Amygdala (tissue), 56 donors: ENCODE measurements around the gene PRDM2.

Experiments
- DNase-seq, 56 donors: peaks; one replicate each; lab custom pipeline; 2025; lab: John Stamatoyannopoulos, UW

PRDM2 gene

DNA sequence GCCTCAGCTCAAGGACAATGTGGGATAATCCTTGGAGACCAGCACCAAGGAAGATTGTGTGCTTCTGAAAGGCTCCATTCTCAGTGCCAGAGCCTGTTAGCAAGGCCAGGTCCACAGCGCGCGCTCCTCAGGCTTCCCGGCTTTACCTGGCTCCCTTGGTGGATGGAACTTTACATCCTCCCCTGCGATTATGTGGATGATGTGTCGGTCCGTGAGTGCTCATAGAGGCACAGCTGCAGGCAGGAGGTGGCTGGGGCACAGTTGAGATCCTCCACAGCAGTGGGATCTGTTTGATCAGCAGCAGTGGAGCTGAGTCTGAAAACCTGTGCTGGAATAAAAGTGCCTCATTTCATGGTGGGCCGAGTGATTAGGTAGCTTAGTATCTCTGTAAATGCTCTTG lies 62.7 kb downstream of the PRDM2 start:
- DNase-seq: peak in 2 of 56 donors; percentile 12 to 15

DNA sequence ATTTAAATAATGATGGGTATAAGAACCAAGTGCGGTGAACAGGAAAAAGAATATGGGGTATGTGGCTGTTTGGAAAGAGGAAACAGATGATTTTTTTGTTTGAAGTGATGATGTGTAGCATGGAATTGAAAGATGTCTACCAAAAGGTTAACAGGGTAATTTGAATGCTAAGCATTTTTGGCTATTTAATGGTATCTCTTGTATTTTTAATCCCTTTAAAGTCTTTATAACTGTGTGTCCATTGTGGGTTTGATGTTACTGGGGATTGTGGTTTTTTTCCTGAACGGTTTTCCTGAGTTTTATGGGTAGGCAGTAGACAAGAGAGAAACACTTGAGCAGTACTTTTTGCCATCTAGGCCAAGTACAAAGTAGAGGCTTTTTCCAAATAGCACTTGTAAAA lies 63.2 kb downstream of the PRDM2 start:
- DNase-seq: no peak

DNA sequence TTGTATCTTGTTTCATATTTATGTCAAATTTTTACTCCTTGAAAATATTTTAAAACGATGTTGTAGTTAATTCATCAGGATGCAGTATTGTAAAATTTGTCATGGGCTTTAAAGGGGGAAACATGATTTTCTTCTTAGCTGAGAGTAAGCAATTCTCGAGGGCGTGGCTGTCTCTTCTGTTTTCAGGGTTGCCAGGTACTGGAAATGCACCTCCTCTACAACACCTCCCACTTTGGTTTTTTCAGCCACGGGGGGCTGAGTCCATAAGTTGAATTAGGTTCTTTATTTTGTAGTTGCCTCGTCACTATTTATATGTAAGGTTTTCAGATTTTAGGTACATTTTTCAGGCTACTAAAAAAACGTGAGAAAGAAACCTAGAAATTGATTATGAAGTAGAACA lies 64.0 kb downstream of the PRDM2 start:
- DNase-seq: no peak

DNA sequence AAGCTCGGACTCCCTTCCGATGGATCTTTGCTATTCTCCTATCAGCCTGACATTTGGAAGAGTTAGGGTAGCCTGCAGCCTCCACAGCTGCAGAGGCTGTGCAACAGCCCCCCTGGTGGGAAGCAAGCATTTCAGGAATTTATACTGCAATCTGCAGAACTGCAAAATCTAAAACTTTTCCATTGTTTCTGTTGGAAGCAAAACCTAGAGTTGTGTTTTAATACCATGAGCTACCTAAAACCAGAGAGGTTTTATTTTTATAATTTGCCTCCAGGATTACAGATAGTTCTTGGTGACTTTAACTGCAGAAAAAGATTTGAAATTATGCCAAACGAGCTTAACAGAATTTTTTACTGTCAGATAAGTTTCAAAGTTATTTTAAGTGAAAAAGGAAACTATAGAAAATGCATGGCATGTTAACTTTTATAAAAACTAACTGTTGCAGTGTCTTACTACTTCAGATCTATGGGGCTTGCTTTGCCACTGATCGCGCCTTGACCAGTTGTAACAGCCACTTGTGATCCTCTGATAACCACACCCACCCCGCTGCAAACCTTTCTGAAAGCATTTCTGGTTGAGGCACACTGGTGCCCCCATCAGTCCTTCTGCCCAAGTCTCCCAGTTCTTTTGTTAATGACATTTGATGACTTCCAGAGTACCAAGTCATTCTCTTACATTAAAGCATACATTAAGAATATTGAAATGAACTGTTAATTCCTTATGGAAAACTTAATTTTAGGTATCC lies 64.8 kb downstream of the PRDM2 start:
- DNase-seq: no peak

DNA sequence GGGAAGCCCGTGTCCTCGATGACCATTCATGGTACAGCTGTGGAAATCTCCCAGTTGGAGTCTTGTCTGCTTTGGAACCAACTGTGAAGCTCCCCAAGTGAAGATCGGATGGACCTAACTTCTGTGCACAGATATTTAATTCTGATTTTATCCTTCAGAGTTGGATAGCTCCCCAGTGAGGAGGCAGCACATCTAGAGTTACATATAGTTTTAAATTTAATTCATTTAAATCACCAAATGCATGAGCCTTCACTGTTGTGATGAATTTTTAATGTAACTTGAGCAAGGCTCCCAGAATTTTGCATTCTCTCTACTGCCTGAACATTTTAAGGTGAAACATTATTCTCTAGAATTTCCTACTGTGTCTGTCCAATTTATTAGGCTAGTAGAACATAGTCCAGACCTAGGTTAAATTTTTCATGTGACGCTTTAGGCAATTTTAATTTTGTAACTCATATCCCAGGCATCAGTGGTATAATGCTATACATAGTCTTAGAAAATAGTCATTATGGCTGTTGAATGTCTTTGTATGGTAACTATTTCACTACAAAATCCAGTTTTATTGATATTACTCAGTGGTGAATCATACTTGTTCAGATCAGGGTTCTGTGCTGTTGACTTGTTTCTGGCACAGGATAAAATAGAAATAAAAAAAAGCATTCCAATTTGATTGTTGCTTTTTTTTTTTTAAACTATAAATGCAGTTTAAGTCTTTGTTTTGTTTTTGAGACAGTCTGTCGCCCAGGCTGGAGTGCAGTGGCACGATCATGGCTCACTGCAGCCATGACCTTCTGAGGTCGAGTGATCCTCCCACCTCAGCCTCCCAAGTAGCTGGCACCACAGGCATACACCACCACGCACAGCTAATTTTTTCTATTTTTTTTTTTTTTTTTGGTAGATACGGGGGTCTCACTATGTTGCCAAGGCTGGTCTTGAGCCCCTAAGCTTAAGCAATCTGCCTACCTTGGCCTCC lies 66.9 kb downstream of the PRDM2 start:
- no peak for DNase-seq

DNA sequence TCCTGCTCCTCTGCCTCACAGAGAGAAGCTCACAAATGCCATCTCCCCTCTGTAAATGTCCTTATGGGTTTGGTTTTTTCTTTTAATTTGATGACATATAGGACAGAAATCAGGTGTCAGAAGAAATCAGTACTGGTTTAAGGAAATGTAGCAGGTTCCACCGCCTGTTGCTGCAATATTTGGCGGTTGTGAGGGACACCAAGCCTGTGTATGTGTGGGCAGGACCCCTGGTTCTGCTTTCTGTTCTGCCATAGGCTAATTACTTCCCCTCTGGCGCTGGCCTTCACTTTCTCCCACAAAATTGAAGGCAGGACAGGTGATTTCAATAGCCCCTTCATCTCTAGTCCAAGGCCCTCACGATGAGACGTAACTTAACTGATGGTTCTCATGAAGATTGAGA lies 69.2 kb downstream of the PRDM2 start:
- no peak for DNase-seq

DNA sequence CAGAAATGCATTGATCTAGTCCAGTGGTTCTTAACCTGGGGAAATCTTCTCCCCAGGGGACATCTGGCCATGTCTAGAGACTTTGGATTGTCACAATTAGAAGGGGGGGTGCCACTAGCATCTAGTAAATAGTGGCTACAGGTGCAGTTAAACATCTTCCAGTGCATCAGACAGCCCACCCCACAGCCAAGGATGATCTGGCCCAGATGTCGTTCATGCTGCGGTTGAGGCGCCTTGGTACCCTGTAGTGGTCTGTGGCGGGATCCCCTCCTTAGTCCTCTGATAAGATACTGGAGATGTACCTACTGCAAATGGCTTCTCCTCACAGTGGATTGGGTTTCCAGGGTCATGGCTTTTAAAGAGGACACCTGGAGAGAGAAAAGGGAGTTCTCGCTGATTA lies 69.8 kb downstream of the PRDM2 start:
- no peak for DNase-seq

DNA sequence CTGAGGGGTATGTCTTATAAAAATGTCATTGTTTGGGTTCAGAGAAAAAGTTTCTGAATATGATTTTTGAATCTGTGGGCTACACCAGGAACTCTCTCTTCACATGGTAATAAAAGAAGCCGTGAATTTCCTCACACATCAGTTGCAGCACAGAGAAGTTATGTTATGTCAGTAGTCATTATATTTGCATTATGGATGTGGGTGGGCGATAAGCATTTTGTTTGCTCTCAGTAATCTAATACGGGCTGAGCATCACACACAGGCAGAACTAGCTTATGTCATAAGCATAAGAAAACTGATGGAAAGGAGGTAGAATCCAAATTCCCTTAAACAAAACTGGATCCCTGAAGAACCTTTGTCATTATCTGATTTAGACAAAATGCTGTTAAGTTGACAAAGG lies 70.8 kb downstream of the PRDM2 start:
- no peak for DNase-seq

DNA sequence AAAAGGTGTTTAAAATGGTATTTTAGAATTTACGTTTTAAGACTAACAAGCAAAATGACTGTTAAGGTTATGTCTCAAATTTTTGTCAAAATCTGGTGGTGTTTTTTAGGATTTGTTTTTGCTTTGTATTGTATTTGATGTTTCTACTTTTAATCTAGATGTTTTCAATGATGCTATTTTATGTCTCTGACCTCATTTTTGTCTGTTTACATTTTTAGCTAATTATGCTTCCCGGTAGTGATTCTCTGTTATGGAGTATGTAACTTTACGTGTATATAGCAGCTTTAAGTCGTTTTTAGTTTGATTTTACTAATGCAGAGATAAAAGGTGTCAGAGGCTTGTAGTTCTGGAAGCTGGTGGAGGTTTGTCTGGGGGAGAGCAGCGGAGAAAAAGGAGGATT lies 71.8 kb downstream of the PRDM2 start:
- DNase-seq: no peak

DNA sequence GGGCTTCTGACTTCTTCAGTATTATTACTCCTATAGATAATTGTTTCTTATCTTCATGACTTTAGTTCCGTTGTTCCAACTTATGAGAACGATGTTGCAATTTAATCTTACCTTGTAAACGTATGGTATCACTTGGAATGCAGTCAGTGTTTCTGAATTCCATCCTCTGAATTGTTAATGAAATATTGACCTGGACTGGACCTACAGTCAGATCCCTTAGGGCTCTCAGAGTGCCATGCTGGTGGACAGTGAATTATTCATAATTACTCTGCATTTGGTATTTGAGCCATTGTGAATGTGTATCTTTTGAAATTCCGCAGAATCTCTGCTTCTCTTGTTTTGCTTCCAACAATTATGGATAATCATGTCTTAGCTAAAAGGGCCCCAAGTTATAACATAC lies 72.3 kb downstream of the PRDM2 start:
- DNase-seq: no peak

DNA sequence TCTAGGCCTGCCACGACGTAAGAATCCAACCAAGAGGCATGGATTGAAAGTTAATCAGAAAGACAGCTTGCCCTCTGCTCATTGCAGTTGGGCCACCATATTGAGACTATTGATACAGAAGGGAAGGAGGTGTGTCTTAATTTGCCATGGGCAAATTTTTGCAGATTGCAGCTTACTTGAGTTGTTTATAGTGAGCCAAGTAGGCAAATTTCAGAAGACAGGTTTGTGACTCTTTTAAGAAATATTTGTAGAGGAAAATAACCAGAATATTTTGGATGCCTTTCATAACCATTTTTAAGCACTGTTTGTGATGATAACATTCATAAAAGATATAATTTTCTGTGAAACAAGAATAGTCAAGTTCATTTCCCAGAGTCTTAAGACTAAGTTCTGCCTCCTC lies 74.1 kb downstream of the PRDM2 start:
- no peak for DNase-seq

DNA sequence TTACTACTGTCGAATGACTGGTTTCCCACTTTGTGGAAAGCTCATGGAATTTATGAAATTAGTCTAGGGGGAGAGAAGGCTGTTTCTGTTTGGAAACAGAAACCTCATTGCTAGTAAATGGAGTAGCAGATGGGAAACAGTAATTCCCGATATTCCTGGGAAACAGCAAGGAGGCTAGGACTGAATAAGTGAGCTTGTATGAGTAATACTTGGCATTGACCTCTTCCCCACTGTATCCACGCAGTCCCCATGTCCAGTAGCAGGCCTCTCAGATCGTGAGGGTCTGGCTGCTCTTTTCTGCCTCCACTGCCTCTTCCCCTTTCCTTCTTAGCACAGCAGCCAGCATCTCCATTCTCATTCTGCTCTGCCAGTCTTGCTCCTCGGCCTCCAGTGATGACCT lies 75.5 kb downstream of the PRDM2 start:
- DNase-seq: no peak

DNA sequence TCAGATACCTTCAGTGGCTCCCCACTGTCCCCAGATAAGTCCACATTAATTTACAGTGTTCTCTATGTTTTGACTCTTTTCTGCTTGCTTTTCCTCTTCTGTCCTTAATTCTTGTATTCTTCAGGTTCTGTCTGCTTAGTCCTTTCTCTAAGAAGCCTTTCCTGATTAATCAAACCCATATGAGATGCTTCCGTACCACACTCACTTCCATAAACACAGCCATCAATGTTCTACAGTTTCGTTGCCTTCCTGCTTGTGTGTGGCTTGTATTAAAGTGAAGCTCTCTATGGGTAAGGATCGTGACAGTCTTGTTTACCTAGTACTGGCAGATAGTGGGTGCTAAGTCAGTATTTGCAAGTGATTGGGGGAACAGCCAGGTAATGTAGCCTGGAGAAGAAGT lies 75.9 kb downstream of the PRDM2 start:
- no peak for DNase-seq

DNA sequence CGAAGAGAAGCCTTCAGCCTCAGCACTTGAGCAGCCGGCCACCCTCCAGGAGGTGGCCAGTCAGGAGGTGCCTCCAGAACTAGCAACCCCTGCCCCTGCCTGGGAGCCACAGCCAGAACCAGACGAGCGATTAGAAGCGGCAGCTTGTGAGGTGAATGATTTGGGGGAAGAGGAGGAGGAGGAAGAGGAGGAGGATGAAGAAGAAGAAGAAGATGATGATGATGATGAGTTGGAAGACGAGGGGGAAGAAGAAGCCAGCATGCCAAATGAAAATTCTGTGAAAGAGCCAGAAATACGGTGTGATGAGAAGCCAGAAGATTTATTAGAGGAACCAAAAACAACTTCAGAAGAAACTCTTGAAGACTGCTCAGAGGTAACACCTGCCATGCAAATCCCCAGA lies 78.4 kb downstream of the PRDM2 start:
- DNase-seq: no peak

DNA sequence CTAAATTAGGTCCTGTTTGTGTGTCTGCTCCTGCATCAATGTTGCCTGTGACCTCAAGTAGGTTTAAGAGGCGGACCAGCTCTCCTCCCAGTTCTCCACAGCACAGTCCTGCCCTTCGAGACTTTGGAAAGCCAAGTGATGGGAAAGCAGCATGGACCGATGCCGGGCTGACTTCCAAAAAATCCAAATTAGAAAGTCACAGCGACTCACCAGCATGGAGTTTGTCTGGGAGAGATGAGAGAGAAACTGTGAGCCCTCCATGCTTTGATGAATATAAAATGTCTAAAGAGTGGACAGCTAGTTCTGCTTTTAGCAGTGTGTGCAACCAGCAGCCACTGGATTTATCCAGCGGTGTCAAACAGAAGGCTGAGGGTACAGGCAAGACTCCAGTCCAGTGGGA lies 79.9 kb downstream of the PRDM2 start:
- DNase-seq: no peak

DNA sequence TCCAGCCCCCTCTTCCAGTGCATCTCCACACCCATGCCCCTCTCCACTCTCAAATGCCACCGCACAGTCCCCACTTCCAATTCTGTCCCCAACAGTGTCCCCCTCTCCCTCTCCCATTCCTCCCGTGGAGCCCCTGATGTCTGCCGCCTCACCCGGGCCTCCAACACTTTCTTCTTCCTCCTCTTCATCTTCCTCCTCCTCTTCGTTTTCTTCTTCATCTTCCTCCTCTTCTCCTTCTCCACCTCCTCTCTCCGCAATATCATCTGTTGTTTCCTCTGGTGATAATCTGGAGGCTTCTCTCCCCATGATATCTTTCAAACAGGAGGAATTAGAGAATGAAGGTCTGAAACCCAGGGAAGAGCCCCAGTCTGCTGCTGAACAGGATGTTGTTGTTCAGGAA lies 80.8 kb downstream of the PRDM2 start:
- no peak for DNase-seq

DNA sequence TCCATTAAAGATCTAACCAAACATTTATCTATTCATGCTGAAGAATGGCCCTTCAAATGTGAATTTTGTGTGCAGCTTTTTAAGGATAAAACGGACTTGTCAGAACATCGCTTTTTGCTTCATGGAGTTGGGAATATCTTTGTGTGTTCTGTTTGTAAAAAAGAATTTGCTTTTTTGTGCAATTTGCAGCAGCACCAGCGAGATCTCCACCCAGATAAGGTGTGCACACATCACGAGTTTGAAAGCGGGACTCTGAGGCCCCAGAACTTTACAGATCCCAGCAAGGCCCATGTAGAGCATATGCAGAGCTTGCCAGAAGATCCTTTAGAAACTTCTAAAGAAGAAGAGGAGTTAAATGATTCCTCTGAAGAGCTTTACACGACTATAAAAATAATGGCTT lies 81.2 kb downstream of the PRDM2 start:
- no peak for DNase-seq

DNA sequence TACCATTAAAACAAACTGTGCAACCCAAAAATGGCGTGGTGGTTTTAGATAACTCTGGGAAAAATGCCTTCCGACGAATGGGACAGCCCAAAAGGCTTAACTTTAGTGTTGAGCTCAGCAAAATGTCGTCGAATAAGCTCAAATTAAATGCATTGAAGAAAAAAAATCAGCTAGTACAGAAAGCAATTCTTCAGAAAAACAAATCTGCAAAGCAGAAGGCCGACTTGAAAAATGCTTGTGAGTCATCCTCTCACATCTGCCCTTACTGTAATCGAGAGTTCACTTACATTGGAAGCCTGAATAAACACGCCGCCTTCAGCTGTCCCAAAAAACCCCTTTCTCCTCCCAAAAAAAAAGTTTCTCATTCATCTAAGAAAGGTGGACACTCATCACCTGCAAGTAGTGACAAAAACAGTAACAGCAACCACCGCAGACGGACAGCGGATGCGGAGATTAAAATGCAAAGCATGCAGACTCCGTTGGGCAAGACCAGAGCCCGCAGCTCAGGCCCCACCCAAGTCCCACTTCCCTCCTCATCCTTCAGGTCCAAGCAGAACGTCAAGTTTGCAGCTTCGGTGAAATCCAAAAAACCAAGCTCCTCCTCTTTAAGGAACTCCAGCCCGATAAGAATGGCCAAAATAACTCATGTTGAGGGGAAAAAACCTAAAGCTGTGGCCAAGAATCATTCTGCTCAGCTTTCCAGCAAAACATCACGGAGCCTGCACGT lies 82.1 kb downstream of the PRDM2 start:
- DNase-seq: no peak

DNA sequence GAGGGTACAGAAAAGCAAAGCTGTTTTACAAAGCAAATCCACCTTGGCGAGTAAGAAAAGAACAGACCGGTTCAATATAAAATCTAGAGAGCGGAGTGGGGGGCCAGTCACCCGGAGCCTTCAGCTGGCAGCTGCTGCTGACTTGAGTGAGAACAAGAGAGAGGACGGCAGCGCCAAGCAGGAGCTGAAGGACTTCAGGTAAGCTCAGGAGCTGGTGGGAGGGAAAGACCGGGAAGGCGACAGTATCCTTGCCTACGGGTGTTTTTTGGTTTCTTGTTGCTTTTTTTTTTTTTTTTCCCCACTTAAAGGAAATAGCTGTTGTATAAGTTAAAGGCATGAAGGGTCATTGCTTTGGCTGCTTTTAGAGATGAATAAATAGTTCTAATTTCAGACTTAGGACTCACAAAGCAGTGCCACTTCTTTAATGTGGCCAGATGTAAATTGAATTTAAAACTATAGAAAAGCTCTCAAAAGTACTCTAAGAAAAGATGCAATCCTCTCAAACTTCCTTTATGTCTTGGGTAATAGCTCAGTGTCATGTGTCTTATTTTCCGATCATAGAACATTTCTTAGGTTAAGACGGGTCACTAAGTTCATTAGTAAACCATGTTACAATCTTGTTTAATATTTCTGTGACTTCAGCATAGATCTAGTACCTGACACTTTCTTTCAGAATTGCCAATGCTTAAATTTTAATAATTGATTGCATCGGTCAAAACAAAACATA lies 82.8 kb downstream of the PRDM2 start:
- DNase-seq: no peak

DNA sequence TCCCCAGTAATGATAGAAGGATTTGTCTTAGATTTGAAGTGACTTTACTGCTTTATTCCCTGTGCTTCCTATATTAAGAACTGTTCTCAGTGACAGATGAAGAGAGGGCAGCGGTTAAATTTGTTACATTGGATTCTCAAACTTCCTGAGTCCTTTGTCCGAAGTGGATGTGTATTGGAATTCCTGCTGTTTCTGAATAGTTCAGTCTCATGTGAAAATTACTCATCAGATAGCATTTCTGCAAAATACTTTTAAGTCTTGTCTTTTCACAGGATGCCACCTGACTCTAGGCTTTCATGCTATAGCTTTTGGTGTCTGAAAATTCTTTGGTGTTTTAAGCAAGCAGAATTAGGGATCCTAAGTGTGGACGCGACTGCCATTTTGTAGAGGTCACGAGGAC lies 83.6 kb downstream of the PRDM2 start:
- no peak for DNase-seq

DNA sequence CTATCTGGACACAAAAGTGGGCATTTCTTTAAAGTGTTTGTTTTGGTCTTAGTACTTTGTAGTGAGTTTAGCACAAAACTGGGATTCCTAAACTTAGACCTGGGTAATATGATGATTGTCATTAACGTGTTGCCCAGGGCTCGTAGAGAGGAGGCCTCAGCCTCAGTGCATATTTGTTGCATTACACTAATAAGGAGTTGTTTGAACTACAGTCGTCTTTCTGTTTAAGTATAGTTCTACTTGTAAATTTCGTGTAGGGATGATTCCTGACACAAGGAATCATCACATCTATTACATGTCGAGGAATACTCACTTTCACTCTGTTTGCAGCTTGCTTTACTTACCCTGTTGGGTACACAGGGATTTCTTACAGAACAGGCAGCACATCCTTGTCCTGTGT lies 85.0 kb downstream of the PRDM2 start:
- DNase-seq: no peak
